Fibroblast of lung (primary cell): Measurements from ENCODE around the gene CSRNP3. TPM values are rescaled to one million over a fixed set of nuclear protein-coding genes. Genes with fewer than 3 reads are reported as not detected.

Experiments used
- DNase-seq, 2 donors: peaks; one replicate each; pipeline versions ENCODE4 v3.0.0 to v3.0.0-alpha.2; 2010; ENCODE audit warnings: low read depth in 2 of 2
- H2AFZ ChIP-seq: 2 replicates; pipeline ENCODE4 v1.5.1; 2012; ENCODE audit warnings: low read length, control low read depth, inconsistent platforms
- H3K27ac ChIP-seq: 2 replicates; pipeline ENCODE4 v1.5.1; 2011; ENCODE audit warnings: low read length, control low read depth; ENCODE audit not compliant: insufficient read depth
- H3K27me3 ChIP-seq: 2 replicates; pipeline ENCODE4 v1.5.1; 2011; ENCODE audit warnings: mild to moderate bottlenecking, low read length; ENCODE audit not compliant: control insufficient read depth, insufficient read depth
- H3K36me3 ChIP-seq: 2 replicates; pipeline ENCODE4 v1.5.1; 2011; ENCODE audit warnings: low read length; ENCODE audit not compliant: control insufficient read depth, insufficient read depth
- H3K4me1 ChIP-seq: 2 replicates; pipeline ENCODE4 v1.5.1; 2011; ENCODE audit warnings: low read length; ENCODE audit not compliant: control insufficient read depth, insufficient read depth; ENCODE audit errors: extremely low read depth
- H3K4me2 ChIP-seq: 2 replicates; pipeline ENCODE4 v1.5.1; 2011; ENCODE audit warnings: low read length, control low read depth; ENCODE audit not compliant: insufficient read depth; ENCODE audit errors: extremely low read depth
- H3K4me3 ChIP-seq, 4 experiments: fragments of 200-600 bp in 1 of 4; sonication (generic) in 1 of 4; replicated peaks in 1 of 4; 2 replicates each; pipeline ENCODE4 v1.5.1; 2011 to 2016; ENCODE audit warnings: low read length in 4 of 4, low read depth in 3 of 4, mild to moderate bottlenecking in 3 of 4, control low read depth in 2 of 4, inconsistent platforms in 1 of 4, mixed read lengths in 1 of 4; ENCODE audit not compliant: insufficient read depth in 1 of 4; ENCODE audit errors: control extremely low read depth in 1 of 4
- H3K79me2 ChIP-seq: 2 replicates; pipeline ENCODE4 v1.5.1; 2012; ENCODE audit warnings: mild to moderate bottlenecking, low read length, inconsistent platforms; ENCODE audit not compliant: control insufficient read depth, insufficient read depth
- H3K9ac ChIP-seq: 2 replicates; pipeline ENCODE4 v1.5.1; 2011; ENCODE audit warnings: mild to moderate bottlenecking, low read length, control low read depth; ENCODE audit not compliant: insufficient read depth
- H3K9me3 ChIP-seq: 2 replicates; pipeline ENCODE4 v1.5.1; 2012; ENCODE audit warnings: low read depth, low read length; ENCODE audit not compliant: control insufficient read depth, insufficient read depth
- H4K20me1 ChIP-seq: 2 replicates; pipeline ENCODE4 v1.5.1; 2011; ENCODE audit warnings: low read length; ENCODE audit not compliant: control insufficient read depth, insufficient read depth; ENCODE audit errors: extremely low read depth
- CTCF ChIP-seq, 2 donors: IDR thresholded peaks in 1 of 2; conservative IDR thresholded peaks in 1 of 2; 1 replicate in 1 of 2; 2 replicates in 1 of 2; pipeline ENCODE4 v1.5.1; 2011 to 2012; ENCODE audit warnings: low read length in 2 of 2, control low read depth in 1 of 2, inconsistent platforms in 1 of 2, low read depth in 1 of 2, mild to moderate bottlenecking in 1 of 2
- EZH2 ChIP-seq: IDR thresholded peaks from 2 replicates; pipeline ENCODE4 v1.5.1; 2012; ENCODE audit warnings: low read length, control low read depth, mild to moderate bottlenecking; ENCODE audit errors: missing control alignments
- polyA plus RNA-seq, 2 donors: library from polyadenylated mRNA; depleted of rRNA in 1 of 2; stranded (reverse) in 1 of 2; unstranded in 1 of 2; fragments of >200 nt; gene quantifications; 2 replicates each; pipeline ENCODE4 v1.2.1, GENCODE V29; 2011 to 2012; ENCODE audit warnings: missing spikeins in 1 of 2
- total RNA-seq: library from RNA; depleted of rRNA; stranded (reverse); fragments of >200 nt; gene quantifications from 2 replicates; pipeline ENCODE4 v1.2.1, GENCODE V29; 2014

The CSRNP3 gene
- total and polyA plus RNA-seq, 2 donors (not counting 1 experiment from before 2014, with no cell fraction given), result 0.66 to 1.1 TPM

DNA sequence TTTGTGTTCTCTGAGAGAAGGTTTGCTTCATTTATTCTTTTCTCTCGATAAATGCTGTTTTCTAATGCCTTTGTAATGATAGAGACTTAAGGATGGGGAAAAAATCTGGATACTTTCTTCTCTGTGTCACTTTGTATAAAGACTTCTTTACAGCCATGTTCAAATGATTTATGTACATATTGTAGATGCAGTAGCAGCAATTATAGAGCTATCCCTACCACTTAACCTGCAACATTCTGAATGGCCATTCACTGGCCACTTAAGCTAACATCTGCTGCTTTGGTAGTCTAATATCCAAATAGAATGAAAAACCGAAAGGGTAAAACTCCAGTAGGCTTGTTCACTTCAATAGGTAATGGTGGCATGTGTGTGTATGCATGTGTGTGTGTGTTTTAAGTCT, 97.8 kb downstream of the CSRNP3 start:
- no peaks in the 10 kb centered on the region for H3K4me1 ChIP-seq
- no peaks in the 10 kb centered on the region for H4K20me1 ChIP-seq
- no peak overlapping the region for H3K9ac ChIP-seq
- no peaks in the 10 kb centered on the region for H3K9me3 ChIP-seq
- H2AFZ ChIP-seq, result no peak overlapping the region
- H3K27ac ChIP-seq, result no peak overlapping the region
- TF ChIP-seq CTCF (conservative IDR thresholded peaks at IDR 0.05 in 1 of 2, IDR thresholded peaks at IDR 0.05 in 1 of 2; ENCODE audit: low read depth in 1 of 2, low read length in 2 of 2), result no peak
- no peak for TF ChIP-seq EZH2
- H3K4me2 ChIP-seq, result no peak overlapping the region
- H3K36me3 ChIP-seq, result no peaks in the 10 kb centered on the region
- no peaks in the 10 kb centered on the region for H3K79me2 ChIP-seq
- no peak for DNase-seq
- H3K27me3 ChIP-seq, result no peaks in the 10 kb centered on the region
- no peak overlapping the region for H3K4me3 ChIP-seq

DNA sequence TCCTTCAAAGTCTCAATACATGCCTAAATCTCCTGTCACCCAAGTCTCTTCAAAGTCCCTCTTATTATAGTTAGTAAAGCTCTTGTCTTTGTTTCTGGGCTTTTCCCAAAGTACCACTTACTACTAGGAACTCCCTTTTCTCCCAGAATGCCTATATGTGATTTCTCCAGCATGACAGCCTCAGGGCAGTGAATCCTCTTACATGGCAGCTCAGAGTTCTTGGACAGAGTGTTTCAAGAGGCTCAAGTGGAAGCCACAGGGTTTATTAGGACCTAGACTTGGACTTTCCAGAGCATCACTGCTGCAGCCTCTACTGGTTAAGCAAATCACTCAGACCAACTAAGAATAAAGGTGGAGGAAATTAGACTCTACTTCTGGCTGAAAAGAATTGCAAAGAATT, 98.9 kb downstream of the CSRNP3 start:
- Histone ChIP-seq H3K4me1 (no peaks in the 10 kb centered on the region), H3K79me2 (no peaks in the 10 kb centered on the region), H3K27ac (no peak overlapping the region), H3K27me3 (no peaks in the 10 kb centered on the region), H4K20me1 (no peaks in the 10 kb centered on the region), H3K9me3 (no peaks in the 10 kb centered on the region), H3K4me2 (no peak overlapping the region), H3K36me3 (no peaks in the 10 kb centered on the region), H2AFZ (no peak overlapping the region), H3K4me3 (no peak overlapping the region), H3K9ac (no peak overlapping the region)
- no peak for DNase-seq
- TF ChIP-seq CTCF (conservative IDR thresholded peaks at IDR 0.05 in 1 of 2, IDR thresholded peaks at IDR 0.05 in 1 of 2; ENCODE audit: low read depth in 1 of 2, low read length in 2 of 2) (no peak), EZH2 (no peak)

DNA sequence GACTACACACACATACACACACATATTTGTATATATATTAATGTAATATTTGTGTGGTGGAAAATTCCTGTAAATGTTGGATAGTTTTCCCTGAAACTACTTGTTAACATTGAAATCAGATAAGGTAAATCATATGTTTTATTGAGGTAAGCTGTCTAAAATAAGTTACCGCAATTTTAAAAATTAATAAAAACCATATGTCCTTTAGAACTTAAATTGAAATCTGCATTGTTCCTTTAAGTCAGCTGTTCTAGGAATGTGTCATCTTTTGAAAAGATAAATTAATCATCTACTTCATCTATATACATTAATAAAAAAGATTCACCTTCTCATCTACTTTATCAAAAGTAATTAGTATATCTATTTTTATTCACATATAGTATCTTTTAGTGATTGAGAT, 102.0 kb downstream of the CSRNP3 start:
- no peaks in the 10 kb centered on the region for H3K4me1 ChIP-seq
- no peaks in the 10 kb centered on the region for H3K36me3 ChIP-seq
- no peak overlapping the region for H3K27ac ChIP-seq
- H3K9ac ChIP-seq, result no peak overlapping the region
- no peak overlapping the region for H3K4me3 ChIP-seq
- H2AFZ ChIP-seq, result no peak overlapping the region
- no peaks in the 10 kb centered on the region for H3K27me3 ChIP-seq
- TF ChIP-seq CTCF (conservative IDR thresholded peaks at IDR 0.05 in 1 of 2, IDR thresholded peaks at IDR 0.05 in 1 of 2; ENCODE audit: low read depth in 1 of 2, low read length in 2 of 2), result no peak
- no peak for TF ChIP-seq EZH2
- H3K79me2 ChIP-seq, result no peaks in the 10 kb centered on the region
- H4K20me1 ChIP-seq, result no peaks in the 10 kb centered on the region
- no peaks in the 10 kb centered on the region for H3K9me3 ChIP-seq
- H3K4me2 ChIP-seq, result no peak overlapping the region
- DNase-seq, result no peak
